HL-60 (cell line): ENCODE data around the gene DOCK6.

Experiments used
- DNase-seq, 2 experiments: peaks; one replicate each; pipeline ENCODE4 v3.0.0-alpha.2; 2010 to 2020; ENCODE audit warnings: low read depth in 1 of 2, low spot score in 1 of 2
- H3K27ac ChIP-seq: fragments of 250-450 bp; sonication (Bioruptor Pico); replicated peaks from 2 replicates; pipeline ENCODE4 v1.5.1; 2020; ENCODE audit warnings: mild to moderate bottlenecking, moderate library complexity
- H3K27me3 ChIP-seq: fragments of 250-450 bp; sonication (Bioruptor Pico); 2 replicates; pipeline ENCODE4 v1.5.1; 2021; ENCODE audit warnings: mild to moderate bottlenecking, moderate library complexity; ENCODE audit not compliant: insufficient read depth, poor library complexity, severe bottlenecking
- H3K4me3 ChIP-seq: replicated peaks from 2 replicates; pipeline ENCODE4 v1.5.1; 2011; ENCODE audit warnings: mild to moderate bottlenecking, control low read depth, low read length; ENCODE audit not compliant: insufficient read depth
- CTCF ChIP-seq: IDR thresholded peaks from one replicate; pipeline ENCODE4 v1.5.1; 2011; ENCODE audit warnings: low read length, control low read depth, inconsistent platforms; ENCODE audit not compliant: insufficient read depth
- GABPA ChIP-seq: IDR thresholded peaks from 2 replicates; pipeline ENCODE4 v1.6.1; 2012; ENCODE audit warnings: low read depth
- POLR2AphosphoS5 ChIP-seq: IDR thresholded peaks from 2 replicates; pipeline ENCODE4 v1.6.1; 2012; ENCODE audit warnings: low read depth
- REST ChIP-seq: IDR thresholded peaks from 2 replicates; pipeline ENCODE4 v1.6.1; 2012; ENCODE audit warnings: low read depth; ENCODE audit not compliant: insufficient replicate concordance
- SPI1 ChIP-seq: IDR thresholded peaks from 2 replicates; pipeline ENCODE4 v1.6.1; 2012; ENCODE audit warnings: low read depth, mild to moderate bottlenecking, borderline replicate concordance

The DOCK6 gene

GRCh38 chr19:11173516-11174155 lies 88.7 kb downstream of the DOCK6 start:
- DNase-seq = no peak
- H3K4me3 ChIP-seq = no peak overlapping the region
- no peak overlapping the region for H3K27ac ChIP-seq
- TF ChIP-seq CTCF (no peak), SPI1 (no peak), REST (no peak)
- H3K27me3 ChIP-seq = no peaks in the 10 kb centered on the region

- no peak for DNase-seq
- Histone ChIP-seq H3K4me3 (no peak overlapping the region), H3K27ac (no peak overlapping the region), H3K27me3 (no peaks in the 10 kb centered on the region)
- TF ChIP-seq CTCF (no peak), SPI1 (no peak), GABPA (no peak)
Observed at GRCh38 chr19:11172576-11172975, 89.7 kb downstream of the DOCK6 start.

GRCh38 chr19:11171144-11171543 lies 91.2 kb downstream of the DOCK6 start:
- no peak for TF ChIP-seq REST
- no peak for TF ChIP-seq POLR2AphosphoS5
- no peak for TF ChIP-seq GABPA
- TF ChIP-seq CTCF = no peak
- no peak for TF ChIP-seq SPI1
- no peaks in the 10 kb centered on the region for H3K27me3 ChIP-seq

GRCh38 chr19:11169896-11170678 lies 92.2 kb downstream of the DOCK6 start:
- Histone ChIP-seq H3K4me3 (no peak overlapping the region), H3K27me3 (no peaks in the 10 kb centered on the region), H3K27ac (no peak overlapping the region)
- no peak for DNase-seq
- no peak for TF ChIP-seq SPI1
- no peak for TF ChIP-seq POLR2AphosphoS5
- TF ChIP-seq CTCF = no peak
- no peak for TF ChIP-seq REST
- no peak for TF ChIP-seq GABPA

More at GRCh38 chr19:11171144-11171543, 91.2 kb downstream of the DOCK6 start:
- Histone ChIP-seq H3K4me3 (no peak overlapping the region), H3K27ac (no peak overlapping the region)
- DNase-seq = no peak
